H1 (cell line): ENCODE results near the gene RPS3. TPM values are rescaled to one million over a fixed set of nuclear protein-coding genes. Genes with fewer than 3 reads are reported as not detected.

Experiments
- CBX5 ChIP-seq: fragments of 300-800, 300-1000 bp; sonication (generic); IDR thresholded peaks from 2 replicates; pipeline ENCODE4 v1.7.1; 2016; ENCODE audit warnings: antibody characterized with exemption, low read length, low read depth
- CHD7 ChIP-seq: fragments of 300-600 bp; sonication (generic); IDR thresholded peaks from 2 replicates; pipeline ENCODE4 v1.7.1; 2012; ENCODE audit warnings: low read length, moderate library complexity, mild to moderate bottlenecking, inconsistent platforms; ENCODE audit not compliant: insufficient replicate concordance
- CTBP2 ChIP-seq: IDR thresholded peaks from 2 replicates; pipeline ENCODE4 v1.7.0; 2011; ENCODE audit warnings: borderline replicate concordance, mild to moderate bottlenecking, moderate library complexity, mixed read lengths, low read length; ENCODE audit not compliant: insufficient read depth, insufficient read length
- GABPA ChIP-seq: IDR thresholded peaks from 2 replicates; pipeline ENCODE4 v1.6.1; 2011; ENCODE audit warnings: mild to moderate bottlenecking, low read length, moderate library complexity, borderline replicate concordance; ENCODE audit not compliant: insufficient read depth
- KDM1A ChIP-seq: fragments of 200-600, 300-600 bp; sonication (generic); IDR thresholded peaks from 2 replicates; pipeline ENCODE4 v1.7.1; 2016; ENCODE audit warnings: mild to moderate bottlenecking, low read length, borderline replicate concordance
- NANOG ChIP-seq: IDR thresholded peaks from 2 replicates; pipeline ENCODE4 v1.6.1; 2011; ENCODE audit warnings: low read length, low read depth, mild to moderate bottlenecking, inconsistent platforms; ENCODE audit not compliant: insufficient read depth, poor library complexity, severe bottlenecking
- POLR2AphosphoS5 ChIP-seq: IDR thresholded peaks from 2 replicates; pipeline ENCODE4 v1.6.1; 2011; ENCODE audit warnings: low read depth, low read length
- SP2 ChIP-seq: IDR thresholded peaks from 2 replicates; pipeline ENCODE4 v1.6.1; 2012; ENCODE audit warnings: mild to moderate bottlenecking, low read length, inconsistent platforms
- SRF ChIP-seq: IDR thresholded peaks from 2 replicates; pipeline ENCODE4 v1.6.1; 2011; ENCODE audit warnings: mild to moderate bottlenecking, low read depth, low read length, moderate library complexity
- ZNF274 ChIP-seq: IDR thresholded peaks from 2 replicates; pipeline ENCODE4 v1.7.0; 2012; ENCODE audit warnings: low read length, borderline replicate concordance; ENCODE audit errors: extremely low read depth
- polyA plus RNA-seq, 7 experiments: library from polyadenylated mRNA; depleted of rRNA in 3 of 7; stranded (reverse) in 5 of 7; unstranded in 2 of 7; fragments of >200 nt in 5 of 7; fragments of 200-250 nt in 2 of 7; gene quantifications; 1 replicate in 5 of 7; 2 replicates in 1 of 7; 4 replicates in 1 of 7; pipeline versions ENCODE4 v1.2.1 to v1.2.3, GENCODE V29; 2011 to 2013; ENCODE audit warnings: missing spikeins in 2 of 7, mixed read lengths in 2 of 7
- total RNA-seq: library from RNA; stranded (reverse); fragmentation: NEBNext Ultra II Directional; extraction: Animal tissue kit (Norgen Biotek cat#: 25700); gene quantifications from 2 replicates; pipeline ENCODE4 v1.2.1, GENCODE V29; 2021

Gene RPS3
- total and polyA plus RNA-seq, 2 of the 8 experiments (the other 6 are each of a cell fraction or from before 2014, with no cell fraction given) = 3,813 to 4,194 TPM

GRCh38 chr11:75399344-75400145 lies at the start of gene RPS3 (continued):
- TF ChIP-seq CHD7 = no peak
- no peak for TF ChIP-seq KDM1A
- TF ChIP-seq CBX5 = no peak
- TF ChIP-seq SRF = peak; percentile 50; the same call in 1 of the 2 replicates
- TF ChIP-seq NANOG = no peak
- no peak for TF ChIP-seq SP2
- TF ChIP-seq GABPA = peak; percentile 84; the same call in 1 of the 2 replicates
- TF ChIP-seq ZNF274 = no peak
- TF ChIP-seq POLR2AphosphoS5 = peak; percentile 99
- TF ChIP-seq CTBP2 = no peak
